Measurements from ENCODE around the gene SF3A2.

Gene SF3A2

DNA sequence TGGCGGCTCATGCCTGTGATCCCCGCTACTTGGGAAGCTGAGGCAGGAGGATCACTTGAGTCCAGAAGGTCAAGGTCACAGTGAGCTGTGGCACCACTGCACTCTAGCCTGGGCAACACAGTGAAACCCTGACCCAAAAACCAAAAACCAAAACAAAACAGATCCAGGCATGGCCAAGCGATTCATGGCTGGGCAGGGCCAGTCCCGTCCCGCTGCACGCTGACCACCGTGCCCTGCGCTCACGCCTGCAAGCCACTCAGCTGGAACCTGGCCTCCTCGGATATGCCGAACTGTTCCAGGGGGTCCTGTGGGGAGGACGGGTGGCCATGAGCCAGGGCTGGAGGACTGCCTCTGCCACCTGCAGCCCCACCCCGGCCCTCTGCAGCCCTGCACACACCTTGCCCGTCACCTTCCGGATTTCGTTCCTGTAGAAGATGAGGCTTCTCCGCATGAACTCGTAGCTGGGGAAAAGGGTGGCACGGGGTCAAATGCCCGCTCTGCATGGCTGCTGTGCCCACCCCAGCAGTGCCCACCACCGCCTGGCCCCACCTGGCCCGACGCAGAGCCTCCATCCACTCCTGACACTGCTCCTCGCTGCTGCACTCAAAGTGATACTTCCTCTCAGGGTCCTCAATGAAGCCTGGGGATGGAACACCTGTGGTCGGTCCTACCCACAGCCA, 2.9 kb upstream of the SF3A2 start:
- H3K27me3 ChIP-seq (ENCODE audit: insufficient read depth, low read length): no peaks in the 10 kb centered on the region
- H3K4me1 ChIP-seq (ENCODE audit: control insufficient read depth, insufficient read depth, low read length, unreplicated experiment): peaks cover 14% of the 10 kb centered on the region
- H3K27ac ChIP-seq (ENCODE audit: low read depth, low read length): no peak overlapping the region
- H3K79me2 ChIP-seq (ENCODE audit: control insufficient read depth, insufficient read depth, low read length, unreplicated experiment): peaks cover 50% of the 10 kb centered on the region
- no peaks in the 10 kb centered on the region for H3K36me3 ChIP-seq (ENCODE audit: insufficient read depth, low read length)
- H3K4me3 ChIP-seq (ENCODE audit: low read depth, low read length): no peak overlapping the region
- no peak overlapping the region for H2AFZ ChIP-seq (ENCODE audit: low read length, unreplicated experiment)

DNA sequence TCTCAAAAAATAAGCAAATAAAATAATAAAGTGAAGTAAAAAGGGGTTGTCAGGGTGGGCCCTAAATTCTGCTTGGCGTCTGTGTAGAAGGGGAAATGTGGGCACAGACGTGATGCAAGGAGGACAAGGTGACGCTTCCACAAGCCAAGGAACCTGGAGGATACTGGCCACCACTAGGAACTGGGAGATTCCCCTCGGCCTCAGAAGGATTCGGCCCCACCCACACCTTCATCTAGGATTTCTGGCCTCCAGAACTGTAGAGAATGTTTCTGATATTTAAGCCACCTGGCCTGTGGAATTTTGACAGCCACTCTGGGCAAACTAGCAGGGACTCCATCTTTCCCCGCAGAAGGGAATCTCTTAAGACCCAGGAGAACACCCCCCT, 1.6 kb upstream of the SF3A2 start:
- H3K4me1 ChIP-seq (ENCODE audit: control insufficient read depth, insufficient read depth, low read length, unreplicated experiment): peaks cover 15% of the 10 kb centered on the region
- no peaks in the 10 kb centered on the region for H3K36me3 ChIP-seq (ENCODE audit: insufficient read depth, low read length)
- no peak overlapping the region for H2AFZ ChIP-seq (ENCODE audit: low read length, unreplicated experiment)
- no peak overlapping the region for H3K27ac ChIP-seq (ENCODE audit: low read depth, low read length)
- H3K79me2 ChIP-seq (ENCODE audit: control insufficient read depth, insufficient read depth, low read length, unreplicated experiment): peaks cover 63% of the 10 kb centered on the region
- H3K27me3 ChIP-seq (ENCODE audit: insufficient read depth, low read length): no peaks in the 10 kb centered on the region
- H3K4me3 ChIP-seq (ENCODE audit: low read depth, low read length): peak overlapping the region; percentile 94

GRCh38 chr19:2235381-2236063, 1.1 kb upstream of the SF3A2 start:
- H3K27me3 ChIP-seq (ENCODE audit: insufficient read depth, low read length): no peaks in the 10 kb centered on the region
- H2AFZ ChIP-seq (ENCODE audit: low read length, unreplicated experiment): no peak overlapping the region
- H3K4me1 ChIP-seq (ENCODE audit: control insufficient read depth, insufficient read depth, low read length, unreplicated experiment): peaks cover 19% of the 10 kb centered on the region
- H3K4me3 ChIP-seq (ENCODE audit: low read depth, low read length): peak overlapping the region; percentile 94
- H3K27ac ChIP-seq (ENCODE audit: low read depth, low read length): peak overlapping the region; percentile 91; the same call in 1 of the 2 replicates
- H3K36me3 ChIP-seq (ENCODE audit: insufficient read depth, low read length): no peaks in the 10 kb centered on the region
- peaks cover 68% of the 10 kb centered on the region for H3K79me2 ChIP-seq (ENCODE audit: control insufficient read depth, insufficient read depth, low read length, unreplicated experiment)

DNA sequence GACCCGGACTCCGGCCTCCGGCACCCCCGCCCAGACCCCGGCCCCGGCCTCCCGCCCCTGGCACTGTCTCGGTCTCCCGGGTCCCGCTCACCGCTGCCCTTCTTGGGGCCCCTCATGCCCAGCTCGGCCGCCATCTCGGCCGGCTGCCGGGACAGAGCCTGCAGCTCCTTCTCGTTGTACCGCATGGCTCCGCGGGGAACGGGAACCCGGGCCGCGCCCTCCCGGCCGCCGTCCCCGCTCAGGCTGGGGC, 635 bp upstream of the SF3A2 start:
- Histone ChIP-seq H2AFZ (ENCODE audit: low read length, unreplicated experiment) (no peak overlapping the region), H3K79me2 (ENCODE audit: control insufficient read depth, insufficient read depth, low read length, unreplicated experiment) (peaks cover 73% of the 10 kb centered on the region), H3K27me3 (ENCODE audit: insufficient read depth, low read length) (no peaks in the 10 kb centered on the region), H3K4me1 (ENCODE audit: control insufficient read depth, insufficient read depth, low read length, unreplicated experiment) (peaks cover 23% of the 10 kb centered on the region), H3K4me3 (ENCODE audit: low read depth, low read length) (peak overlapping the region; percentile 94), H3K36me3 (ENCODE audit: insufficient read depth, low read length) (no peaks in the 10 kb centered on the region), H3K27ac (ENCODE audit: low read depth, low read length) (peak overlapping the region; percentile 91)

GRCh38 chr19:2237051-2237868, 636 bp downstream of the SF3A2 start:
- Histone ChIP-seq H3K4me1 (ENCODE audit: control insufficient read depth, insufficient read depth, low read length, unreplicated experiment) (peaks cover 24% of the 10 kb centered on the region), H3K27me3 (ENCODE audit: insufficient read depth, low read length) (no peaks in the 10 kb centered on the region), H3K4me3 (ENCODE audit: low read depth, low read length) (peak overlapping the region; percentile 94), H2AFZ (ENCODE audit: low read length, unreplicated experiment) (no peak overlapping the region), H3K36me3 (ENCODE audit: insufficient read depth, low read length) (no peaks in the 10 kb centered on the region), H3K27ac (ENCODE audit: low read depth, low read length) (peak overlapping the region; percentile 91), H3K79me2 (ENCODE audit: control insufficient read depth, insufficient read depth, low read length, unreplicated experiment) (peaks cover 85% of the 10 kb centered on the region)

GRCh38 chr19:2237869-2238153, 1.2 kb downstream of the SF3A2 start:
- Histone ChIP-seq H3K36me3 (ENCODE audit: insufficient read depth, low read length) (no peaks in the 10 kb centered on the region), H3K79me2 (ENCODE audit: control insufficient read depth, insufficient read depth, low read length, unreplicated experiment) (peaks cover 91% of the 10 kb centered on the region), H3K4me1 (ENCODE audit: control insufficient read depth, insufficient read depth, low read length, unreplicated experiment) (peaks cover 24% of the 10 kb centered on the region), H3K27ac (ENCODE audit: low read depth, low read length) (no peak overlapping the region), H2AFZ (ENCODE audit: low read length, unreplicated experiment) (no peak overlapping the region), H3K4me3 (ENCODE audit: low read depth, low read length) (peak overlapping the region; percentile 94), H3K27me3 (ENCODE audit: insufficient read depth, low read length) (no peaks in the 10 kb centered on the region)

DNA sequence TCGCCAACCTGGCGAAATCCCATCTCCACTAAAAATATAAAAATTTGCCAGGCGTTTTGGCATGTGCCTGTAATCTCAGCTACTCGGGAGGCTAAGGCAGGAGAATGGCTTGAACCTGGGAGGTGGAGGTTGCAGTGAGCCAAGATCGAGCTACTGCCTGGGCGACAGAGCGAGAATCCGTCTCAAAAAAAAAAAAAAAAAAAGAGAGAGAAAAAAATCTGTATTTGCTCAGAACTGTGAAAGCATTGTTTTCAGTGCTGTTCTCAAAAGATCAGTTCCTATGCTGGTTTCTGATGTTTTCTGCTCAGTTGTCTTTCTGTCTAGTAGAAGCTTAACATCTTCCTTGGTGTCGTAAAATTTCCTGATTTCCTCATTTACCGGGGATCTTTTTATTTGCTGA, 2.5 kb downstream of the SF3A2 start:
- Histone ChIP-seq H3K4me3 (ENCODE audit: low read depth, low read length) (peak overlapping the region; percentile 94), H3K4me1 (ENCODE audit: control insufficient read depth, insufficient read depth, low read length, unreplicated experiment) (peaks cover 24% of the 10 kb centered on the region), H3K27me3 (ENCODE audit: insufficient read depth, low read length) (no peaks in the 10 kb centered on the region), H3K36me3 (ENCODE audit: insufficient read depth, low read length) (no peaks in the 10 kb centered on the region), H2AFZ (ENCODE audit: low read length, unreplicated experiment) (no peak overlapping the region), H3K79me2 (ENCODE audit: control insufficient read depth, insufficient read depth, low read length, unreplicated experiment) (peaks cover 92% of the 10 kb centered on the region), H3K27ac (ENCODE audit: low read depth, low read length) (peak overlapping the region; percentile 41; the same call in 1 of the 2 replicates)

DNA sequence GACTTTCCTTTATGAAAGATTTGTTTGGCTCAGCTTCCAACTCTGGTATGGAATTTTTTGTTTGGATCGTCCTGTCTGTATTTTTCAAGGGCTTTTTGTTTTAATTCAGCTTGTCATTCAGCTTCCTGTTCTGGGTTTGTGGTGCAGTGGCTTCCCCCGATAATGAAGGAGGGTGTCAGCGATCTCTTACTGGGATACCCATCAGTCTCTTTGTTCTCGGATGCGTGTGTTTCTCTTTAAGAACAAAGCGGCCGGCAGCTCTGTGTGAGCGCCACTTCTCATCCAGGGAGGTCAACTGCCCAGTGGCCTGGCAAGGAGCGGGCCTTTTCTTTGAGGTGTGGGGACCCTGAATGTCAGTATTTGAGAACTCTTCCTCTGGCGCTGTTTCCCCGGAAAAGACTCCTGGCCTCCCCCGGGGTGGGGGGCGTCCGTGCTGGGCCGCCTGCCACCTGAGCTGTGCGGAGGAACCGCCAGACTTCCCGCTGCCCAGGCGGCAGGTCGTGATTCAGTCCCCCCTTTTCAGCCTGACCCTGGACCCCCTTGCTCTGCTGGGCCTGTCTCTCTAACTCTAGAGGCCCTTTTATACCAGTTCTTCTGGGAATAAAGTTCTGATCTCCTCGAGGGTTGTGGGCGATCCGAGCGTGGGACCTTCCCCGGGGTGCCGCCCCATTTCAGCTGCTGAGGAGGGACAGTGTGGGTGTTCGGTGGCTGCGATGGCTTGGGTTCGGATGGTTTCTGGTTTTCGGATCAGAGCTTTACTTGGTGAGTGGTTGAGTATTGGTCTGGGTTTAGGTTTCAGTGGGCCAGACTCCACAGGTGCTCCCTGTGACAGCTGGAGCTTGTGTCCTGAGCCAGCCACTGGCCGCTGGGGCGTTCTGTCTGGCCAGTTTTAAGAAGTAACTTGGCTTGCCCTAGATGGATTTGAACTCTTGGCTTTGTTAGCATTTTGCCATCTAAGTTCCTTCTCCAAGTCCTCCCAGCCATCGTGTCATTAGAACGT, 3.4 kb downstream of the SF3A2 start:
- peak overlapping the region; percentile 41; the same call in 1 of the 2 replicates for H3K27ac ChIP-seq (ENCODE audit: low read depth, low read length)
- H2AFZ ChIP-seq (ENCODE audit: low read length, unreplicated experiment): no peak overlapping the region
- H3K4me1 ChIP-seq (ENCODE audit: control insufficient read depth, insufficient read depth, low read length, unreplicated experiment): peaks cover 24% of the 10 kb centered on the region
- no peaks in the 10 kb centered on the region for H3K27me3 ChIP-seq (ENCODE audit: insufficient read depth, low read length)
- peak overlapping the region; percentile 94 for H3K4me3 ChIP-seq (ENCODE audit: low read depth, low read length)
- H3K36me3 ChIP-seq (ENCODE audit: insufficient read depth, low read length): no peaks in the 10 kb centered on the region
- peaks cover 83% of the 10 kb centered on the region for H3K79me2 ChIP-seq (ENCODE audit: control insufficient read depth, insufficient read depth, low read length, unreplicated experiment)

DNA sequence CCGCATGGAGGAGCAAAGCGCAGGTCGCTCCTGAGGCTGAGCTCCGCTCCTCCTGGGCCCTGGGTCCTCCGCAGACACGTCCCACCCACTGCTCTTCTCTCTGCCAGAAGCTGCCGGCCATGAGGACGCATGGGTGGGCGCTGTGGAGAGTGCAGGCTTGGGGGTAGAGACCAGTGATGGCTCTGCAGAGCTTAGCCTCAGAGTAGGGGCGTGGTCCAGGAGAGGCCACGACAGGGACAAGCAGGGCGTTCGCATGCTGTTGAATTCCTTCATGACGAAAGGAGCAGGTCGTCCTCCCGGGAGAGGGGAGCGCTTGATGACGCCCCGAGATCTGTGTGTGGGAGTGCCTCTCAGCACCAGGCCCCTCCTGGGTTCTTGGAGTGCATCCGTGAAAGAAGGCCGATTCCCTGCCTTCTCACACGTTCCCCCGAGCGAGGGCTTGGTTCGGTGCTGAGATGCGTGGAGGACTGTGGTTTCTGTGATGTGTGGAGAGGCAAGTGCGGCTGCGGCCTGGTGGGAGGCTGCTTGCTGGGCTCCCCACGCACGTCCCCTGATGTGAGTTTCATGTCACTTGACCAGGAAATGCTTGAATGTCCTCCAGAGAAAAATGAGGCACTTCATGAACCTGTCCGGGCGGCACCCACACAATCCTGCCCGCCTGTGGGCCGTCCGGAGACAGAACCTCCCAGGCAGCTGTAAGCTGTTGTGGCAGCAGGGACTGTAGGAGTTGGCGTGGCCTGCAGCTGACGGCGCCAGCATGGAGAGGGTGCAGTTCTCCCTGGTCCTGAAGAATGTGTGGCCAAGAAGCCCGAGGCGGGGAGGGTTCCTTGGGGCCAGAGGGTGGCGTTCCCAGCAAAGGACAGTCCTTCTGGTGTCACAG, 4.5 kb downstream of the SF3A2 start:
- Histone ChIP-seq H2AFZ (ENCODE audit: low read length, unreplicated experiment) (no peak overlapping the region), H3K36me3 (ENCODE audit: insufficient read depth, low read length) (no peaks in the 10 kb centered on the region), H3K79me2 (ENCODE audit: control insufficient read depth, insufficient read depth, low read length, unreplicated experiment) (peaks cover 72% of the 10 kb centered on the region), H3K27me3 (ENCODE audit: insufficient read depth, low read length) (no peaks in the 10 kb centered on the region), H3K4me3 (ENCODE audit: low read depth, low read length) (peak overlapping the region; percentile 94), H3K27ac (ENCODE audit: low read depth, low read length) (no peak overlapping the region), H3K4me1 (ENCODE audit: control insufficient read depth, insufficient read depth, low read length, unreplicated experiment) (peaks cover 24% of the 10 kb centered on the region)

All from ACC112 (cell line).